Coronary artery (tissue), 2 donors: ENCODE results near the gene TJP1.
"Not testable (repeated sequence)": the region's sequence is repeated elsewhere in the genome, so short reads cannot be mapped to it uniquely, and the experiment has no call there.

Source experiments
- DNase-seq: peaks from one replicate; pipeline ENCODE4 v3.0.0-alpha.2; 2017; ENCODE audit warnings: low spot score
- H3K27ac ChIP-seq, 2 donors: fragments of 200-600 bp; sonication (generic); one replicate each; pipeline ENCODE4 v1.5.1; 2016 to 2019
- H3K4me3 ChIP-seq: fragments of 200-600 bp; sonication (generic); 2 replicates; pipeline ENCODE4 v1.5.1; 2016; ENCODE audit warnings: mild to moderate bottlenecking, moderate library complexity
- CTCF ChIP-seq: fragments of 200-600 bp; sonication (generic); IDR thresholded peaks from one replicate; pipeline ENCODE4 v1.5.1; 2019; ENCODE audit warnings: antibody characterized with exemption

Gene TJP1

DNA sequence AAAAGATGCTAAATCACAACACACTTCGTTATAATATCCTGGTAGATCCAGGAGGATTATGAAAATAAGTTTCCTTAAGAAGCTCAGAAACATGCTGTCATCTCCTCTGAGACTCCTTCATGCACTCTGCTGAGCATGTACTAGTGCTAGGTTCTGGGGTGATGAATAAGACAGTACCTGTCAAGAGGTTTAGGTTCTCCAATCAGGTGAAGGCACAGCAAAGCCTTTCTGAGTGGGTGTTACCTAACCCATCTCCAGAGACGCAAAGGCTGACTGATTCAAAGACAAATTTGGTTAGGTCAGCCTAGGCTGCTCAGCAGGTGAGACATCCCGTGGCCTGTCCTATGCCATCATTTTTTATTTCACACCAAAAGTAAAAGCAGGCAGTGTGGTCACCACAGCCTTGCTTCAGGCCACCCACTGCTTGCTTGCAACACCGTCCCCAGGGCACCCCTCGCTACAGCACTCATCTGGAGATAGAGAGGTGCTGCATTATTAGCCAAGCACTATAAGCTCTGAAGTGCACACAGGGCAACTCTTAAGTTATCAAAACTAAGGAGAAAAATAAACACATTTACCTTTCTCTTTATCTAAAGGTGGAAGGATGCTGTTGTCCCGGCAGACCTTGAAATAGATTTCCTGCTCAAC, 117.2 kb downstream of the TJP1 start:
- no peak for DNase-seq
- no peak for TF ChIP-seq CTCF
- Histone ChIP-seq H3K4me3 (no peak overlapping the region), H3K27ac (no peak overlapping the region)

DNA sequence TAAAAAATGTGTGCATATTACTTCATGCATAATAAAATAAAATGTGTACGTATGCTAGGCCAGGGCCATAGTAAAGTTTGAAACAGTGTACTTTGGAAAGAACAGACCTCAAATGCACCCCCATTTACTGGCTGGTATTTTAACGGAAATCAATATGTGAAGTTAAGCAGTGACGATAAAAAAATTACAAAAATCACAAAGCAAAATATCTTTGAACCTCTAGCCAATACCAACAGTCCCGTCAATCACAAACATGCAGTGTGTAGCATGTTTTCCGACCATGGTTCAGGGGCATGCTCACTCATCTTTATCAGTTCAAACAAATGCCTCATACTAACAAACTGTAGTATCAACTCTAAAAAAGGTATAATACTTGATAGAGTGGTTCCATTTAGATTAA, 121.1 kb downstream of the TJP1 start:
- no peak overlapping the region for H3K27ac ChIP-seq
- no peak for TF ChIP-seq CTCF
- no peak overlapping the region for H3K4me3 ChIP-seq
- no peak for DNase-seq

DNA sequence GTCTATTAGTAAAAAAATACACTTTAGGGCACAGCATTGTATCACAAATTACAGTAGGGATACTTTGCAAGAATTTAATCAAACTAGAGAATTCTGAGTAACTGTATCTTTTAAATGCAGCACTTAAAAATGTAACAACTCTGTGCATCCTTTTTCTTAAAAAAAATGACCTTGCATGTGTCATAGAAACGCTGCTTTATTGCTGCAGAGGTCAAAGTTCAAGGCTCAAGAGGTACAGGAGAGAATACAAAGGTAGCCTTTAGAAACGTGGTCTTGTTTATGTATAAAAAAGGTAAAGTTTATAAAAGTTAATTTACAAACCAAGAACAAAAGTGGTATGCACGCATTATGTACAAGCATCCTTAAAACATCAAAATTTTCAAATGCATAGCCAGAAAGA, 122.0 kb downstream of the TJP1 start:
- no peak overlapping the region for H3K4me3 ChIP-seq
- H3K27ac ChIP-seq: no peak overlapping the region
- no peak for DNase-seq
- no peak for TF ChIP-seq CTCF

DNA sequence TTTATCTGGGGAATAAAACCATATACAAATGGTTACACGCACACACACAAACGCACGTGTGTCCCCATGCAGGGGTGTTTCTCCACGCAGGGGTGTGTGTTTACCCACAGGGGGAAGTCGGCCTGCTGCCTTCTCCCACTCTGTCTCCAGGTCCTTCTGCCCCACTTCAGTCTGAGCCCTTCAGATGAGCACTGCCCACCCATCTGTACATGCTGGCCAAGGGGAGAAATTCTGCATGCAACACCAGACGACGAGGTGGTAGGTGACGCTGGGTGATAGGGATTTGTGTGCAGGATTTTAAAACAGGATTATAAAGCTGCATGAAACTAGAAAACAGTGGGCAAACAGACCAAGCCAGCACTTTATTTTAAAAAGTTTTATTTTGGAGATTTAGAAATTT, 122.5 kb downstream of the TJP1 start:
- Histone ChIP-seq H3K4me3 (no peak overlapping the region), H3K27ac (no peak overlapping the region)
- no peak for TF ChIP-seq CTCF
- no peak for DNase-seq

GRCh38 chr15:29698030-29698701, 124.1 kb downstream of the TJP1 start:
- Histone ChIP-seq H3K4me3 (no peak overlapping the region), H3K27ac (no peak overlapping the region)
- DNase-seq: no peak
- TF ChIP-seq CTCF: no peak

DNA sequence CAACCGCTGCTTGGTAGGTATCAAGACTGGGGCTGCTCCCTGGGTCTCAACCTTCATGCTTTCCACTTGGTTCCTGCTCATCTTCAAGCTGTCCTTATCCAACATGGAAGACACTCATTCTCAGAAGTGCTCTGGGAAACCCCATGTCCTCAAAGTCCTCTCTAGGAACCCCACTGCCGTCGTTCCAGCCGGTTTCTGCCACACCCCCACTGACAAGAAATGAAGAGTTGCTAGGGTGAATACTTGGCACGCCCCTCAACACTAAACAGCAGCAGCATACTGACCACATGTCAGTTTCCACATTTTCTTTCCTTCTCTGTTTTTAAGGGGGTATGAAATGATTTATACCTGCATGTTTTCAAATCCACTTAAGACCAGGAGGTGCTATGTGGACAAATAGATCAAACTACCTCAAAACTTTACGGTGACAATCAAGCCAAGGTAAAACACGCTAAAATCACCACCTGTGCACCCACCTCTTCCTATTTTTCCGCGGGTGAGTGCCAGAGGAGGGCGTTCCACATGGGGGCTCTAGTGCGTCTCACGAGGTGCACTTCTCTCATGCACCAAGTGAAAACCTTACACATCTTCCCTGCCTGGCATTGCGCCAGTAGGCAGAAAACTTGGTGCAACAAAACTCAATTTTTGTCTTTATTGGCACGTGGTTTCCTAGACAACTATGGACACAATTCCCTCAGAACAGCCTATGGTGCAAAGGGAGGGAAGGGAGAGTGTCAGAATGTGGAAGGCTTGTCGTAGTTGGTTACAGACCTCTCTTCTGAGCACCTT, 125.1 kb downstream of the TJP1 start:
- H3K27ac ChIP-seq: no peak overlapping the region
- no peak for TF ChIP-seq CTCF

GRCh38 chr15:29696506-29696905, 125.8 kb downstream of the TJP1 start:
- H3K27ac ChIP-seq, DNase-seq, H3K4me3 ChIP-seq: not testable (repeated sequence)

More for the DNA sequence above, 125.1 kb downstream of the TJP1 start:
- H3K4me3 ChIP-seq: no peak overlapping the region
- DNase-seq: no peak
